Caki2 (cell line): ENCODE data around the gene GPC4. TPM values are rescaled to one million over a fixed set of nuclear protein-coding genes. Genes with fewer than 3 reads are reported as not detected.

Experiments
- DNase-seq: peaks from one replicate; pipeline ENCODE4 v3.0.0-alpha.2; 2015; ENCODE audit warnings: low read depth
- in situ Hi-C: cut with HindIII; loops from 2 replicates; pipeline ENCODE4 v1.10.0; 2016; ENCODE audit warnings: low sequenced_read_pairs, low pct_unique_long_range_greater_than_20kb, mixed read lengths
- total RNA-seq: library from RNA; depleted of rRNA; stranded (reverse); fragments of >200 nt; shearing (Covaris generic); gene quantifications from 2 replicates; pipeline ENCODE4 v1.2.3, GENCODE V29; 2014; ENCODE audit warnings: low replicate concordance

GPC4 gene
- total RNA-seq, 1 experiment from 2014 or later = 1.0 TPM

DNA sequence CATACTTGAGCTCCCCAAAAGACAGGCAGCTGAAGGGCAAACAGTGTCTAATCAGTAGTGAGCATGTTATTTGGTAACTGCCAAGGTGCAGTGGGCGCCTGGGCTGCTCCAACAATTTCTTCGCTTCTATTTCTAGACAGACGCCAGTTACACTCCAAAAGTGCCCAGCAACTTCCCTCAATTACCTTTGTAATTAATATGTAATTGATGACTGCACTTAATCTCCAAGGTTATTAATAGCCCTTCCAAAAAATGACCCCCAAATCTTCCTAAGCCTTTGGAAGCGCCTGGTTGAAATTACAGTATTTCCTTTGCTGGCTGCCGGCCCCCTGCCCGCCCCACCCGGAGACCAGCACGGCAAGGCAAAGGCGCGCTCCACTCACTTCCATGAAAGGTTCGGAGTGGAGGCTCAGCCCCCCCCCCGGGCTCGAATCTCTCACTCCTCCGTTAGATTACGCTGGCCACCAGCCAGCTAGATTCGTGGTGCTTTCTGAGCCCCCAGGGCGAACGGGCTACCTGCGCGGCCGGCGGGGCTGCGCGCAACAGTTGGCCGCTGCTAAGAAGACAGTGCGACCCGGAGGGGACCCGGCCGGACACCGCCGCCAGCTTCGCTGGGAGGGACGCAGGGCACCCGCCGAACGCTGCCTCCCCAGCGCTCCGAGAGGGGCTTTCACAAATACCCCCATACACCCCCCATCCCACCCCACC, 1.9 kb downstream of the GPC4 start:
- in situ Hi-C loops = no loop called here
- no peak for DNase-seq

DNA sequence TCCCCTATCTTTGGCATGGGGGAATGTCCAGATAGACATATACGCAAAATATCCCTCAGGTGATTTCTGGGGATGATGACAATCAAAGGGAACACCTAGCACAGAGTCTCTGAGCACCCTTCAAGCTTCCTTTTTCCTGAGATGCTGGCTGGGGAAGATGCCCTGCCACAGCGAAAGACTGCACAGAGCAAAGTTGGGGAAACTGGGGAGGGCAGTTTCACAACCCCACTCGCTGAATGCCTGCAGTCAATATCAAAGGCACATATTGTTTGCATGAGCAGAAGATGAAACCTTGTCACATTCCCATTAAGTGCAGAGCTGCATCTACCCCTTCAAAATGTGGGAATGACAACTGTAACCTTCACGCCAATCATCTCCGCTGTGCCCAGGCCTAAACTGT, 2.6 kb downstream of the GPC4 start:
- DNase-seq = no peak
- in situ Hi-C loops = no loop called here

- no peak for DNase-seq
- in situ Hi-C loops = no loop called here
These were observed 3.0 kb downstream of the GPC4 start for GRCh38 chrX:133412246-133412645.

DNA sequence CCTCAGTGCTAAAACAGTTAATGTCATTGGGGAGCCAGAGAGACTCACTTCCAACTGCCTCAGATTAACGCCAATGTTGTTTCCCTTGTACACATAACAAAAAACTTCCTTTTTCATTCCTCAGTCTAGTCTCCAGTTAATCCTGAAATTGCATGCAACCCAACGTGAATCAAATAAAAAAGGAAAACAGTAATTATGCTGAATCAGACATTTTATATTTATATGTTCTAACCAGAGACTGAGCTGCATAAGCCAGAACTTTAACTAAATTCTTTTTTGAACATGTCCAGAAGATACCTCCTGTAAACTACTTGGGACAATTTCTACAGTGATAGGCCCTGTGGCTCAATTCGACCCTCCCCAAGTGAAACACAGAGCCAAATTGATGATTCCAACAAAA, 4.7 kb downstream of the GPC4 start:
- in situ Hi-C loops = no loop called here
- no peak for DNase-seq

GRCh38 chrX:133405498-133406185, 9.6 kb downstream of the GPC4 start:
- in situ Hi-C loops = no loop called here
- DNase-seq = no peak

DNA sequence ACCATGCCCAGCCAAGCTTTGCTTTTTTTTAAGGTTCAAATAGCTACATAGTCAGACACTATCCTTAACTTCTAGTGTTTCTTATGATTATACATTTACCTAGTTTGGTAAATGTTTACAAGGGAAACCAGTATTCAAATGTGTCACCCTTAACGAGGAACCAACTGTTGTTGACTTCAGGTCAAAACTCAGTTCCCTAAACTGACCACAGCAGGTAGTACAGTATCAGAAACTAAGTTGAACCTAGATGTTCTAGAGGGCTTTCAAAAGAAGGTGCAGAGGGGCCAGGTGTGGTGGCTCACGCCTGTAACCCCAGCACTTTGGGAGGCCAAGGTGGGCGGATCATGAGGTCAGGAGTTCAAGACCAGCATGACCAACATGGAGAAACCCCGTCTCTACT, 11.3 kb downstream of the GPC4 start:
- in situ Hi-C loops = no loop called here
- no peak for DNase-seq

DNA sequence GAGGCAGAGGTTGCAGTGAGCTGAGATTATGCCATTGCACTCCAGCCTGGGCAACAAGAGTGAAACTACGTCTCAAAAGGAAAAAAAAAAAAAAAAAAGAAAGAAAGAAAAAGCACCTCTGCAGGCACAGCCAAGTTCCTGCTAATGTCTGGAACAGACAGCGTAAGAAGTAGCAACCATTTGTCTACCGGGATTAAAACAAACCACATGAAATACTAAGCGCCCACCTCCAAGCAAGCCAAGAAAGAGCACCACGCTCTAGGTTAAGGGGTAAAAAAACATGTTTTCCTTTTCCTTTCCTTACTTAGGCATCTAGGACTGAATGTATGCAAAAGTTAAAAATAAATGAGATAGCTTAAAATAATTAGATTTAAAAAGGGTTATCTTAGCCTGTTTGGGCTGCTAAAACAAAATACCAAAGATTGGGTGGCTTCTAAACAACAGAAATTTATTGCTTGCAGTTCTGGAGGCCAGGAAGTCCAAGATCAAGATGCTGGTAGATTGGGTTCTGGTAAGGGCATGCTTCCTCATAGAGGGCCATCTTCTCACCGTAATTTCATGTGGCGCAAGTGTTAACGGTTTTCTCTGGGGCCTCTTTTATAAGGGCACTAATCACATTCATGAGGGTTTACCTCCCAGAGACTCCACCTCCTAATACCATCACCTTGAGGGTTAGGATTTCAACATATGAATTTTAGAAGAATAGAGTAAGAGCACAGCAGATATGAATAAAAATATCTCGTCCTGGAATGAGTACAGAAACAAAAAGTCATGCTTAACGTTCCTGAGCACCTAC, 12.3 kb downstream of the GPC4 start:
- in situ Hi-C loops = no loop called here
- DNase-seq = no peak

- no peak for DNase-seq
- in situ Hi-C loops = no loop called here
These were observed 13.2 kb downstream of the GPC4 start for GRCh38 chrX:133402042-133402453.

DNA sequence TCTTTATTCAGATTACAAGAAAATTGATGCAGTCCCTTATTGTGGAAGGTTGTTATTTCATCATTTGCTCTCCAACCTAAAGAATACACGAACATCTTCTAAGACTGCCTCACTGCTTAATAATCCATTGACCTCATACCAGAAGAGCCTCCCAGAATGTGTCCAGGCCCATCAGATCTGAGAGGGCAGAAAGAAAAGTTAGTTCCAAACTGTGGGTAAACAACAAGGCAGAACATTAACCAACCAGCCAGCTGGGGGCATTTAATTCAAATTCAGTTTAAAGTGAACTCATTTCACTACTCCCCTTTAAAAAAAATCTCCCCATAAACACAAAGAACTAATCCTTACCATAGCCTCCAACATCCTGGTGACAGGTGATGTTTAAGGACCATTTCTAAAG, 13.8 kb downstream of the GPC4 start:
- in situ Hi-C loops = no loop called here
- no peak for DNase-seq

DNA sequence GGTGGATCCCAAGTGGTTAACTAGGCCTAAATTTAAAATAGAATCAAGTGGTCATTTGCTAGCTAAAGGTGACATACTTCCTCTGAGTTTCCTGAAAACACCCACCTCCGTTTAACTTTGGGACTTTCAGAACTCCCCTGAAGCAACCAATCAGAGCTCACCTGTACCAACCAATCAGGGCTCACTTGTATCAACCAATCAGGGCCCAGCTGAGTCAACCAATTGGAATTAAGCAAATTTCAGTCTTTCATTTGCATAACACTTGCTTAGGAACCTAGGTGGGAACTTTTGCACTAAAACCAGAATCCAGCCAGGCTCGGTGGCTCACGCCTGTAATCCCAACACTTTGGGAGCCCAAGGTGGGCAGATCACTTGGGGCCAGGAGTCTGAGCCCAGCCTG, 15.9 kb downstream of the GPC4 start:
- in situ Hi-C loops = no loop called here
- no peak for DNase-seq

GRCh38 chrX:133394765-133395164, 20.5 kb downstream of the GPC4 start:
- in situ Hi-C loops = no loop called here
- DNase-seq = no peak

DNA sequence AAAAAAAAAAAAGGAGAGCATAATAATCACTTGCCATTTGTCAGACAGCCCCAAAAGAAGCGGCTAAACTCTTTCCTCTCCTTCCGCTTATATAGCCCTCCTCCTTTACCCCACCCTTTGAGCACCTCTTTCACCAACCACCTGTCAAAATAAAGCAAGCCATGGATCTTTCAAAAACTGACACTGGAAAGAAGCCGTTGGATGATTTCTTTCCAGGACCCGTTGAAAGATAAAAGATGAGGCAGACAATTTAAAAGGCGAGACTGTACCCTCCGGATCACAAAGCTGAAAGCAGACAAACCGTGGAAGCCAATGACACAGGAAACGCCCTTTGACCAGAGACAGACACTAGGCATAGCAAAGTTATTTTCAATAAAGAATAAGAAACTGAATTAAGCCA, 22.6 kb downstream of the GPC4 start:
- in situ Hi-C loops = no loop called here
- DNase-seq = no peak

GRCh38 chrX:133391111-133391510, 24.2 kb downstream of the GPC4 start:
- in situ Hi-C loops = no loop called here
- DNase-seq = no peak

GRCh38 chrX:133390676-133391075, 24.6 kb downstream of the GPC4 start:
- in situ Hi-C loops = no loop called here
- no peak for DNase-seq

DNA sequence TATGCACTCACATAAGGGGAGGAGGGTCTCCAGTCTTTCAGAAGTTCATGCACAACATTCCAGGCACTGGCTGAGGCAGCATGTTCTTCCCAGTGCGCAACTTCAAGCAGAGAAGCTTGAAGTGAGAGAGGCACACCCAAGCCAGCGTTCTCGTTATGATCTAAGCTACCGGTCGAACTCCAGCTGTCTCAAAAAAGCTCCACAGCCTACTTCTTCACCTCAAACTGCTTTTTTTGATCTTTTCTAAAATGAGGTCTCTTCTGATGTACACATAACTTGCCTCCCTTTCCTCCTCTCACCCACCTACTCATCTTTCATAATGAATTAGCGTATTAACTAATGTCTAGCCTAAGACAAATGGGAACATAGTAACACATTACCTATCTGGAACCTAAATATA, 25.3 kb downstream of the GPC4 start:
- DNase-seq = no peak
- in situ Hi-C loops = no loop called here

GRCh38 chrX:133384454-133384853, 30.8 kb downstream of the GPC4 start:
- in situ Hi-C loops = no loop called here

GRCh38 chrX:133380711-133381619, 34.3 kb downstream of the GPC4 start:
- no peak for DNase-seq
- in situ Hi-C loops = no loop called here

More at GRCh38 chrX:133384454-133384853, 30.8 kb downstream of the GPC4 start:
- no peak for DNase-seq

GRCh38 chrX:133376422-133376821, 38.9 kb downstream of the GPC4 start:
- in situ Hi-C loops = no loop called here
- no peak for DNase-seq
